ENCODE results near the gene TTLL6.

Gene TTLL6

GRCh38 chr17:48719642-48720265 is 97.3 kb downstream of the TTLL6 start:
- CTCF ChIA-PET = interaction anchor here (0.6 to 14.1 kb wide), 9 partner anchors 10 to 547 kb away, joined by 3 to 246 read pairs (median 4); no protein-coding TSS in a partner anchor
- H3K27ac ChIP-seq (ENCODE audit: extremely low read depth, low read depth, low read length) = no peak overlapping the region

GRCh38 chr17:48718761-48719641 is 98.0 kb downstream of the TTLL6 start:
- H3K9me3 ChIP-seq (ENCODE audit: control insufficient read depth, insufficient read depth, low read depth, low read length) = no peaks in the 10 kb centered on the region
- POLR2A ChIA-PET = interaction anchor here (1.0 kb wide), 1 partner anchor 10 kb away, joined by 3 read pairs; the partner anchor contains the start of gene HOXB13
- CTCF ChIA-PET = interaction anchor here (0.6 to 14.1 kb wide), 12 partner anchors 9 to 547 kb away, joined by 3 to 246 read pairs (median 4); no protein-coding TSS in a partner anchor
- H3K4me3 ChIP-seq (ENCODE audit: low read depth, low read length) = peak overlapping the region; percentile 32
- no peaks in the 10 kb centered on the region for H3K4me1 ChIP-seq (ENCODE audit: control insufficient read depth, insufficient read depth, low read length)
- H3K27ac ChIP-seq (ENCODE audit: extremely low read depth, low read depth, low read length) = no peak overlapping the region
- TF ChIP-seq MYNN (tag by site-specific recombination; IDR thresholded peaks at IDR 0.05; ENCODE audit: borderline replicate concordance) (no peak), ZNF362 (tag by site-specific recombination; IDR thresholded peaks at IDR 0.05) (no peak), ZNF335 (tag by site-specific recombination; conservative IDR thresholded peaks at IDR 0.05) (no peak), KLF10 (tag by site-specific recombination; IDR thresholded peaks at IDR 0.05) (no peak), ZNF596 (tag by site-specific recombination; IDR thresholded peaks at IDR 0.05) (no peak), ZNF24 (tag by site-specific recombination; IDR thresholded peaks at IDR 0.05) (no peak), ZNF658 (tag by site-specific recombination; IDR thresholded peaks at IDR 0.05) (no peak), ZNF350 (tag by site-specific recombination; IDR thresholded peaks at IDR 0.05) (no peak), PRDM1 (tag by site-specific recombination; IDR thresholded peaks at IDR 0.05) (no peak), ZNF302 (tag by site-specific recombination; IDR thresholded peaks at IDR 0.05; ENCODE audit: low read depth) (no peak), AEBP2 (tag by site-specific recombination; IDR thresholded peaks at IDR 0.05; ENCODE audit: borderline replicate concordance) (no peak), SCRT2 (tag by site-specific recombination; IDR thresholded peaks at IDR 0.05) (no peak), BCL11B (tag by site-specific recombination; IDR thresholded peaks at IDR 0.05; ENCODE audit: low read depth) (no peak), REPIN1 (tag by site-specific recombination; IDR thresholded peaks at IDR 0.05; ENCODE audit: low read depth) (no peak), ZNF10 (tag by site-specific recombination; IDR thresholded peaks at IDR 0.05) (no peak), ZNF354C (tag by site-specific recombination; IDR thresholded peaks at IDR 0.05; ENCODE audit: borderline replicate concordance, low read depth) (no peak), KLF9 (tag by site-specific recombination; IDR thresholded peaks at IDR 0.05; ENCODE audit: low read depth) (no peak), ZNF404 (tag by site-specific recombination; IDR thresholded peaks at IDR 0.05) (no peak), ZNF555 (tag by site-specific recombination; conservative IDR thresholded peaks at IDR 0.05) (no peak), OVOL3 (tag by site-specific recombination; IDR thresholded peaks at IDR 0.05) (no peak)
- H3K36me3 ChIP-seq (ENCODE audit: control insufficient read depth in 2 of 2, insufficient read depth in 1 of 2, low read length in 2 of 2) = no peaks in the 10 kb centered on the region

More at GRCh38 chr17:48719642-48720265, 97.3 kb downstream of the TTLL6 start:
- Histone ChIP-seq H3K4me3 (ENCODE audit: low read depth, low read length) (no peak overlapping the region), H3K9me3 (ENCODE audit: control insufficient read depth, insufficient read depth, low read depth, low read length) (no peaks in the 10 kb centered on the region), H3K4me1 (ENCODE audit: control insufficient read depth, insufficient read depth, low read length) (no peaks in the 10 kb centered on the region), H3K36me3 (ENCODE audit: control insufficient read depth in 2 of 2, insufficient read depth in 1 of 2, low read length in 2 of 2) (peaks cover 0 to under 1% of the 10 kb centered on the region in 2 experiments; a peak in 1 of 3 replicates)
- POLR2A ChIA-PET = interaction anchor here (1.1 kb wide), 1 partner anchor 9 kb away, joined by 8 read pairs; the partner anchor contains the start of gene HOXB13
- TF ChIP-seq ZFP37 (tag by site-specific recombination; IDR thresholded peaks at IDR 0.05) (no peak), ZNF202 (tag by site-specific recombination; IDR thresholded peaks at IDR 0.05; ENCODE audit: borderline replicate concordance) (no peak), TCF7L2 (IDR thresholded peaks at IDR 0.05; ENCODE audit: borderline replicate concordance, low read depth, low read length) (peak; percentile 83), ZNF221 (tag by site-specific recombination; IDR thresholded peaks at IDR 0.05; ENCODE audit: borderline replicate concordance) (no peak), ZNF621 (tag by site-specific recombination; IDR thresholded peaks at IDR 0.05) (no peak), PATZ1 (tag by site-specific recombination; IDR thresholded peaks at IDR 0.05) (no peak), ZFP41 (tag by site-specific recombination; IDR thresholded peaks at IDR 0.05; ENCODE audit: borderline replicate concordance) (no peak)
- TF ChIP-seq, protein P1, sequence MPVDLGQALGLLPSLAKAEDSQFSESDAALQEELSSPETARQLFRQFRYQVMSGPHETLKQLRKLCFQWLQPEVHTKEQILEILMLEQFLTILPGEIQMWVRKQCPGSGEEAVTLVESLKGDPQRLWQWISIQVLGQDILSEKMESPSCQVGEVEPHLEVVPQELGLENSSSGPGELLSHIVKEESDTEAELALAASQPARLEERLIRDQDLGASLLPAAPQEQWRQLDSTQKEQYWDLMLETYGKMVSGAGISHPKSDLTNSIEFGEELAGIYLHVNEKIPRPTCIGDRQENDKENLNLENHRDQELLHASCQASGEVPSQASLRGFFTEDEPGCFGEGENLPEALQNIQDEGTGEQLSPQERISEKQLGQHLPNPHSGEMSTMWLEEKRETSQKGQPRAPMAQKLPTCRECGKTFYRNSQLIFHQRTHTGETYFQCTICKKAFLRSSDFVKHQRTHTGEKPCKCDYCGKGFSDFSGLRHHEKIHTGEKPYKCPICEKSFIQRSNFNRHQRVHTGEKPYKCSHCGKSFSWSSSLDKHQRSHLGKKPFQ (tag by site-specific recombination; IDR thresholded peaks at IDR 0.05) = no peak

Data from HEK293 (cell line).